BLaER1 treated with 17β-estradiol and CSF1 and Interleukin-3, amounts not matched to agents 10 nM and 100 nM (cell line): ENCODE results near the gene HK2.
"Not testable (repeated sequence)": the region's sequence is repeated elsewhere in the genome, so short reads cannot be mapped to it uniquely, and the experiment has no call there.

Experiments
- H3K27ac ChIP-seq, 11 experiments: shearing (Covaris generic); formaldehyde crosslinking; 2 replicates each; pipeline ENCODE4 v1.8.1; 2022
- H3K27me3 ChIP-seq, 11 experiments: shearing (Covaris generic); formaldehyde crosslinking; 2 replicates each; pipeline ENCODE4 v1.8.1; 2022
- H3K36me3 ChIP-seq, 11 experiments: shearing (Covaris generic); formaldehyde crosslinking; 2 replicates each; pipeline ENCODE4 v1.8.1; 2022
- H3K4me1 ChIP-seq, 10 experiments: shearing (Covaris generic); formaldehyde crosslinking; 2 replicates each; pipeline ENCODE4 v1.8.1; 2022
- H3K4me2 ChIP-seq, 11 experiments: shearing (Covaris generic); formaldehyde crosslinking; 2 replicates each; pipeline ENCODE4 v1.8.1; 2022
- H3K4me3 ChIP-seq, 10 experiments: shearing (Covaris generic); formaldehyde crosslinking; 2 replicates each; pipeline ENCODE4 v1.8.1; 2022
- H3K9ac ChIP-seq, 11 experiments: shearing (Covaris generic); formaldehyde crosslinking; 2 replicates each; pipeline ENCODE4 v1.8.1; 2022
- H3K9me3 ChIP-seq, 11 experiments: shearing (Covaris generic); formaldehyde crosslinking; replicated peaks in 1 of 11; 2 replicates each; pipeline ENCODE4 v1.8.1; 2022
- H4K20me1 ChIP-seq, 11 experiments: shearing (Covaris generic); formaldehyde crosslinking; 2 replicates each; pipeline ENCODE4 v1.8.1; 2022
- Cebpa-rat ChIP-seq, 11 experiments: shearing (Covaris generic); IDR thresholded peaks; 2 replicates each; pipeline ENCODE4 v1.8.1; 2022

The HK2 gene

DNA sequence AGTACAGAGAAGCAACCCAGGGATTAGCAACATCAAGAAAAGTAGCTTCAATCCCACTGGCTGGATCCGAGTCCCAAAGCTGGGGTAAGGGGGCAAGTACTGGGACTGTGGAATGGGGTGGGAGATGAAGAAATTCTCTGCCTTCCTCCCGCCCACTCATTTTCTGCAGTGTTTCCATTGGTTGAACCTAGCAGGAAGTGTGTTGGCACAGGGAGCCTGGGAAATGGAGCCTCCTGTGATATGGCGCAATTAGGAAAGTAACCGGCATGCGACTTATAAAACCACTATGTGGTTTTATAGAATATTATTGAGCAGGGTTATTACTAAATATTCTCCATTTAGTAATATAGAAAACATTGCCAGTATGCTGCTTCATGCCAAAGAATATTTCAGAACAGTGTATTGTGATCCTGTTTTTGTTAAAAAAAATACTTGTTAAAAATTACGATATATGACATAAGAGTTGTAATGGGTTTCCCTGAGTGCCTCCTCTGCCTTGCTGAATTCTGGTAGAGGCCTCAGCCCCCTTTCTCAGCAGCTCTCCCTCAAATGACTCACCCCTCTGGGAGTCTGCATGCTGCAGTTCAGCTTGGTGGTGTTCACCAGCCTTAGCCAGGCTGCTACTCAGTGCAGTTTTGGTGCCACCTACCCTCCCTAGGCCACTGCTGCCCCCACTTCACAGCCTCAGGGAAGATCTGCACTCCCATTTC, 60.5 kb downstream of the HK2 start:
- peak overlapping the region in 4 of 11 experiments; percentile 9 to 26 (median 16); a peak in 5 of 22 replicates for H3K4me2 ChIP-seq
- H3K36me3 ChIP-seq: peaks cover 62 to 89% (median 83%) of the 10 kb centered on the region in 11 experiments
- peaks cover 0 to 19% (median 9%) of the 10 kb centered on the region in 10 experiments; a peak in 10 of 20 replicates for H3K4me1 ChIP-seq
- 0 out of 22 replicates have a peak, but pooled peaks of 1 of the 11 experiments have one; percentile 15 for TF ChIP-seq Cebpa-rat (IDR thresholded peaks at IDR 0.05)
- H3K4me3 ChIP-seq: no peak overlapping the region
- H4K20me1 ChIP-seq: peaks cover 0 to 16% (median 0%) of the 10 kb centered on the region in 11 experiments; a peak in 3 of 22 replicates
- H3K9me3 ChIP-seq: peaks cover 0 to 24% (median 14%) of the 10 kb centered on the region in 11 experiments; a peak in 15 of 22 replicates
- no peak overlapping the region for H3K9ac ChIP-seq
- peak overlapping the region in 3 of 11 experiments; percentile 6 to 55 (median 11); a peak in 3 of 22 replicates for H3K27ac ChIP-seq
- H3K27me3 ChIP-seq: no peaks in the 10 kb centered on the region

DNA sequence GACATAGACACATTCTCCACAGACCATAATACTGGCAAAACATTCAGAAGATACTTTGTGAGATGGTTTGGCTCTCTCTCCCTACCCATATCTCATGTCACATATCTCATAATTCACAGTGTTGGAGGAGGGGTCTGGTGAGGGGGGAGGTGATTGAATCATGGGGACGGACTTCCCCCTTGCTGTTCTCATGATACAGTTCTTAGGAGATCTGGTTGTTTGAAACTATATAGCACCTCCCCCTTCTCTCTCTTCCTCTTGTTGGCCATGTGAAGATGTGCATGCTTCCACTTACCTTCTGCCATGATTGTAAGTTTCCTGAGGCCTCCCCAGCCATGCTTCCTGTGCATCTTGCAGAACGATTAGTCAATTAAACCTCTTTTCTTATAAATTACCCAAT, 61.1 kb downstream of the HK2 start:
- H3K9me3 ChIP-seq: peaks cover 0 to 24% (median 14%) of the 10 kb centered on the region in 11 experiments; a peak in 15 of 22 replicates
- peaks cover 56 to 83% (median 78%) of the 10 kb centered on the region in 11 experiments for H3K36me3 ChIP-seq
- H3K4me2 ChIP-seq: no peak overlapping the region
- TF ChIP-seq Cebpa-rat (IDR thresholded peaks at IDR 0.05): no peak
- H3K27me3 ChIP-seq: no peaks in the 10 kb centered on the region
- H3K9ac ChIP-seq: no peak overlapping the region
- H3K27ac ChIP-seq: peak overlapping the region in 2 of 11 experiments; percentile 11 to 55; a peak in 1 of 22 replicates
- no peak overlapping the region for H3K4me3 ChIP-seq
- peaks cover 0 to 10% (median 0%) of the 10 kb centered on the region in 11 experiments; a peak in 2 of 22 replicates for H4K20me1 ChIP-seq
- peaks cover 0 to 19% (median 9%) of the 10 kb centered on the region in 10 experiments; a peak in 10 of 20 replicates for H3K4me1 ChIP-seq

DNA sequence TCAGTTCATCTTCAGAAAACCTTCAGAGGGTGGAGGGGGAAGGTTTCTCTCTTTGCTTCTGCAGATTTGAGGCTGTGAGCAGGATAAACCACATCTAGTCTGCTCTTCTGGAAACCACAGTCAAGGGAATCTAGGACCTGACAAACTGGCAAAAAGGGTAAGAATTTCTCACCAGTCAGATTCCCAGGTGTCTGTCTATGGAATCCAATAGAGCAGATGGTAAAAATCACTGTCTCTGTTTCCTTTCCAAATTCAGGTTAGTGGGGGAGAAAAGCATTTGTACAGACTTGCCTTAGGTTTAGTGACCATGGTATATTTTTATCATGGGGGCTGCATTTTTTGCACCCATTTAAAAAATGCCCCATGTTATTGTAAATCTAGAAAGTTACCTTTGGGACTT, 62.3 kb downstream of the HK2 start:
- peaks cover 44 to 78% (median 65%) of the 10 kb centered on the region in 11 experiments for H3K36me3 ChIP-seq
- H3K27ac ChIP-seq: no peak overlapping the region
- peaks cover 0 to 24% (median 14%) of the 10 kb centered on the region in 11 experiments; a peak in 15 of 22 replicates for H3K9me3 ChIP-seq
- H3K4me1 ChIP-seq: peaks cover 0 to 19% (median 9%) of the 10 kb centered on the region in 10 experiments; a peak in 10 of 20 replicates
- no peaks in the 10 kb centered on the region for H4K20me1 ChIP-seq
- H3K9ac ChIP-seq: no peak overlapping the region
- H3K4me3 ChIP-seq: no peak overlapping the region
- no peak for TF ChIP-seq Cebpa-rat (IDR thresholded peaks at IDR 0.05)
- H3K4me2 ChIP-seq: no peak overlapping the region
- no peaks in the 10 kb centered on the region for H3K27me3 ChIP-seq

DNA sequence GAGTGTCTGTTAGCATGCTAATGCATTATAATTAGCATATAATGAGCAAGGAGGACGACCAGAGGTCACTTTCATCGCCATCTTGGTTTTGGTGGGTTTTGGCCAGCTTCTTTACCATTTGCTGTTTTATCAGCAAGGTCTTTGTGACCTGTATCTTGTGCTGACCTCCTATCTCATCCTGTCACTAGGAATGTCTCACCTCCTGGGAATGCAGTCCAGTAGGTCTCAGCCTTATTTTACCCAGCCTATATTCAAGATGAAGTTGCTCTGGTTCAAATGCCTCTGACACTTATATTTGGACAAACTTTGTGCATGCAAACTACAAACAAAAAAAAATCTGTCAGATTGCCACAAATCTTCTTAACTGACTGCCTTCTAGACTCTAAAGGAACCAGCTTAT, 66.3 kb downstream of the HK2 start:
- not testable (repeated sequence) for H3K4me1 ChIP-seq, H3K9ac ChIP-seq, H3K27me3 ChIP-seq, H3K27ac ChIP-seq, H3K9me3 ChIP-seq, H3K4me2 ChIP-seq, H3K4me3 ChIP-seq, H4K20me1 ChIP-seq
- H3K36me3 ChIP-seq: peaks cover 5 to 38% (median 25%) of the 10 kb centered on the region in 11 experiments

DNA sequence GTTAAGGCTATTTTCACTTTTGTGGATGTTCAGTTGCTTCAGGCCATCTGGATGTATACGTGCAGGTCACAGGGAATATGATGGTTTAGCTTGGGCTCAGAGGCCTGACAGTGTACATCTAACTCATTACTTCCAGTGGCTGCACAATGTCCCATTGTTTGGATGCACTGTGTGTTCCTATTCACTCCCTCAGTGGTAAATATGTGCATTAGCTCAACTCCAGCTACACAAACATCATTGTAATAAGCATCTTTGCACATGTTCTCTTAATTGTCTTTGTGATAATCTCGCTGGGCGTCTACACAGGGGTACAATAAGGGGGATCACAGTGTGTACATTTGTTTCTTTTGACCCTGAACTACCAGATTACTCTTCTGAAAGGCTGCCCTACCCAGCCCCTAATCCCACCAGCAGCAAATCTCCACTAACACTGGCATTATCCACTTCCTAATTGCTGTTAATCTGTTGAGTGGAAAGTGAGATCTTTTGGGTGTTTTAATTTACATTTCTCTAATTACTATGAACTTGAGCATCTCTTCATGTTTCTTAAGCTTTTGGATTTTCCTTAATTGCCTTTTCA, 68.4 kb downstream of the HK2 start:
- Histone ChIP-seq H3K36me3 (peaks cover 0 to 18% (median 6%) of the 10 kb centered on the region in 11 experiments; a peak in 11 of 22 replicates), H3K27ac (no peak overlapping the region), H3K4me3 (no peak overlapping the region), H4K20me1 (no peaks in the 10 kb centered on the region), H3K4me1 (no peaks in the 10 kb centered on the region), H3K27me3 (no peaks in the 10 kb centered on the region), H3K4me2 (no peak overlapping the region), H3K9ac (no peak overlapping the region), H3K9me3 (peaks cover 0 to 11% (median 6%) of the 10 kb centered on the region in 11 experiments; a peak in 14 of 22 replicates)
- TF ChIP-seq Cebpa-rat (IDR thresholded peaks at IDR 0.05): no peak

DNA sequence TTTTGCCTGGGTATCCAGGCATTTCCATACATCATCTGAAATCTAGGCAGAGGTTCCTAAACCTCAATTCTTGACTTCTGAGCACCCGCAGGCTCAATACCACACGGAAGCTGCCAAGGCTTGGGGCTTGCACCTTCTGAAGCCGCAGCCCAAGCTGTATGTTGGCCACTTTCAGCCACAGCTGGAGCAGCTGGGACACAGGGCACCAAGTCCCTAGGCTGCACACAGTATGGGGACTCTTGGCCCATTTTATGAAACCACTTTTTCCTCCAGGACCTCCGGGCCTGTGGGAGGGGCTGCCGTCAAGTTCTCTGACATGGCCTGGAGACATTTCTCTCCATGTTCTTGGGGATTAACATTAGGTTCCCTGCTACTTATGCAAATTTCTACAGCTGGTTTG, 72.5 kb downstream of the HK2 start:
- H3K4me3 ChIP-seq: no peak overlapping the region
- no peak overlapping the region for H3K9ac ChIP-seq
- no peak for TF ChIP-seq Cebpa-rat (IDR thresholded peaks at IDR 0.05)
- H3K9me3 ChIP-seq: peaks cover 0 to 21% (median 10%) of the 10 kb centered on the region in 11 experiments; a peak in 14 of 22 replicates
- H4K20me1 ChIP-seq: no peaks in the 10 kb centered on the region
- H3K4me1 ChIP-seq: no peaks in the 10 kb centered on the region
- H3K36me3 ChIP-seq: no peaks in the 10 kb centered on the region; a peak in 1 of 22 replicates
- no peaks in the 10 kb centered on the region for H3K27me3 ChIP-seq
- no peak overlapping the region for H3K4me2 ChIP-seq
- no peak overlapping the region for H3K27ac ChIP-seq

DNA sequence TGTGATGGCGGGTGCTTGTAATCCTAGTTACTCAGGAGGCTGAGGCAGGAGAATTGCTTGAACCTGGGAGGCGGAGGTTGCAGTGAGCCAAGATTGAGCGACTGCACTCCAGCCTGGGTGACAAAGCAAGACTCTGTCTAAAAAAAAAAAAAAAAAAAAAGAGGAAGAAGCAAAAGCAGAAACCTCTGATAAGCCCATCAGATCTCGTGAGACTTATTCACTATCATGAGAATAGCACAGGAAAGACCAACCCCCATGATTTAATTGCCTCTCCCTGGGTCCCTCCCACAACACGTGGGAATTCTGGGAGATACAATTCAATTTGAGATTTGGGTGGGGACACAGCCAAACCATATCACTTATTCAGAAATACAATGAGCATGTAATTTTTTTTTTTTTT, 73.6 kb downstream of the HK2 start:
- H3K4me1 ChIP-seq, H3K4me3 ChIP-seq, H3K9ac ChIP-seq, H3K27me3 ChIP-seq, H4K20me1 ChIP-seq, H3K27ac ChIP-seq, H3K36me3 ChIP-seq, H3K4me2 ChIP-seq: not testable (repeated sequence)
- H3K9me3 ChIP-seq: peaks cover 0 to 21% (median 10%) of the 10 kb centered on the region in 11 experiments; a peak in 14 of 22 replicates

DNA sequence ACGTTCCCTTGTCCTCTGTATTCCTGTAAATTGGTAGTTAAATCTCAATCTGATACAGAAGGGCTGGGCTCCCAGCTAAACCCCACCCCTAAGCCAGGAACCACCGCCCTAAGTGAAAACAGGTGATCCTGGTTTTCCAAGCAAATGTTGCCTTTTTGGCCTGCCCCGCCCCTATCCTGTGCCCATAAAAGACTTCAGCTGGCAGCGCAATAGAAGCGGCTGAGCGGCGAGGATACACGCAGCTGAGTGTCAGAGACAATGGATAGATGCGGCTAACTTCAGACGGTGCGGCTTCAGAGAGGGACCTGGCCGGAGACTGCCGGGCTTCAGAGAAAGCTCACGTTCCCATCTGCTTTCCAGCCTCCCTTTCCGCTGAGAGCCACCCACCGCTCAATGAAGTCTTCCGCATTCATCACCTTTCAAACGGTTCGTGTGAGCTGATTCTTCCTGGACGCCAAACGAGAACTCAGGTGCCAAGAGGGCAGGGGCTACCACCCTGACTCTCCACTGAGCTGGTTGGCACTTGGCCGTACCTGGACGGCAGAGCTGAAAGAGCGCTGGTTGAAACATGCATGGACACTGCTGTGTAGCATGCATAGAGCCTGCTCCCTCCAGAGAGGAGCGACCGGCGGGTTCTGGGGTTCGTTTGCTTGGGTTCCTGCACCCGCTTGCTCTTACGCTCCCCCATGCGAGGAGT, 75.0 kb downstream of the HK2 start:
- Histone ChIP-seq H3K27me3 (no peaks in the 10 kb centered on the region), H3K4me1 (no peaks in the 10 kb centered on the region), H4K20me1 (no peaks in the 10 kb centered on the region), H3K4me2 (no peak overlapping the region), H3K9me3 (peaks cover 0 to 21% (median 10%) of the 10 kb centered on the region in 11 experiments; a peak in 14 of 22 replicates), H3K36me3 (no peaks in the 10 kb centered on the region; a peak in 1 of 22 replicates), H3K4me3 (no peak overlapping the region), H3K9ac (no peak overlapping the region), H3K27ac (no peak overlapping the region)
- no peak for TF ChIP-seq Cebpa-rat (IDR thresholded peaks at IDR 0.05)

DNA sequence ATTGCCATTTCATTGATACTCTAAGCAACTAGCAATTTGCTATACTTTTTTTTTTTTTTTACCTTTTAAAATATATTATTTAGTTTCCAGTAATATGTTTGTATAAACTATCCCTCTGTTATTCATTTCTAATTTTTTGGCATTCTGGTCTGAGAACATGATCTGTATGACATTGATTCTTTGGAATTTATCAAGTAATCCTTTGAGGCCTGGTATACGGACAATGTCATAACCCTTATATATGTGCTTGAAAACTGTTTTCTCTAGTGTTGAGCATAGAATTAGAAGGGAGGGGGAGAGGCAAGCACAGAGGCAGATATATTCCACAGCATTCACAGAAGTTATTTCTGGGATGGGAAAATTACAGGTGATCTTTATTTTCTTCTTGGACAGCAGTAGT, 76.3 kb downstream of the HK2 start:
- H3K4me3 ChIP-seq: no peak overlapping the region
- no peak overlapping the region for H3K4me2 ChIP-seq
- no peak for TF ChIP-seq Cebpa-rat (IDR thresholded peaks at IDR 0.05)
- H3K36me3 ChIP-seq: no peaks in the 10 kb centered on the region; a peak in 1 of 22 replicates
- H3K9me3 ChIP-seq: peaks cover 0 to 21% (median 10%) of the 10 kb centered on the region in 11 experiments; a peak in 14 of 22 replicates
- no peaks in the 10 kb centered on the region for H4K20me1 ChIP-seq
- H3K4me1 ChIP-seq: peaks cover 0 to 3% (median under 1%) of the 10 kb centered on the region in 10 experiments; a peak in 10 of 20 replicates
- no peaks in the 10 kb centered on the region for H3K27me3 ChIP-seq
- H3K9ac ChIP-seq: no peak overlapping the region
- no peak overlapping the region for H3K27ac ChIP-seq
